LNCaP clone FGC (cell line): ENCODE data around the gene ERN2.
A peak's percentile ranks its signal among the peaks of the same experiment; 100 is the strongest.

Experiments
- DNase-seq: peaks from one replicate; pipeline ENCODE4 v3.0.0-alpha.2; 2011; ENCODE audit warnings: low read depth
- H3K4me3 ChIP-seq: 2 replicates; pipeline ENCODE4 v1.5.1; 2011; ENCODE audit warnings: mild to moderate bottlenecking, low read depth, low read length, control low read depth
- TF ChIP-seq, protein P1 (sequence below): IDR thresholded peaks from 2 replicates; pipeline ENCODE4 v1.5.1; 2012; ENCODE audit warnings: mild to moderate bottlenecking; ENCODE audit not compliant: control insufficient read depth, insufficient read depth; ENCODE audit errors: extremely low read depth

Gene ERN2

DNA sequence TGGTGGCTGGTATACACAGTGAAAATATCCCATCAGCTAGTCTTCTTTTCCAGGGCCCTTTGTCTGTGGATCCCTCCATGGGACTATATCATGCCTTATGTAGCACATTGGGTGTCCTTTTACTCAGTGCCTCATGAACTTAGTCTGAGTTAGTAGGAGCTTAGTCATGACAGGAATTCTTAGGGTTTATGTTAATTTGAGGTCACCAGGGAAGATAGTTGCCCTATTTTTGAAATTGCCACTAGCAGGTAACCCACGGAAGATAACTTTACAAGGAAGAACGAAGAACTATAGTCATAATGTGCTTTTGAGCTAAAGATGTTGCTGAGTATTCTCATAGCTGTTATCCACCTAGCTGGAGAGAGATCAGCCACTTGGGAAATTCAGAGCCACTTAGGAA is 49.1 kb downstream of the ERN2 start:
- no peak overlapping the region for H3K4me3 ChIP-seq
- DNase-seq: no peak
- TF ChIP-seq, protein P1, sequence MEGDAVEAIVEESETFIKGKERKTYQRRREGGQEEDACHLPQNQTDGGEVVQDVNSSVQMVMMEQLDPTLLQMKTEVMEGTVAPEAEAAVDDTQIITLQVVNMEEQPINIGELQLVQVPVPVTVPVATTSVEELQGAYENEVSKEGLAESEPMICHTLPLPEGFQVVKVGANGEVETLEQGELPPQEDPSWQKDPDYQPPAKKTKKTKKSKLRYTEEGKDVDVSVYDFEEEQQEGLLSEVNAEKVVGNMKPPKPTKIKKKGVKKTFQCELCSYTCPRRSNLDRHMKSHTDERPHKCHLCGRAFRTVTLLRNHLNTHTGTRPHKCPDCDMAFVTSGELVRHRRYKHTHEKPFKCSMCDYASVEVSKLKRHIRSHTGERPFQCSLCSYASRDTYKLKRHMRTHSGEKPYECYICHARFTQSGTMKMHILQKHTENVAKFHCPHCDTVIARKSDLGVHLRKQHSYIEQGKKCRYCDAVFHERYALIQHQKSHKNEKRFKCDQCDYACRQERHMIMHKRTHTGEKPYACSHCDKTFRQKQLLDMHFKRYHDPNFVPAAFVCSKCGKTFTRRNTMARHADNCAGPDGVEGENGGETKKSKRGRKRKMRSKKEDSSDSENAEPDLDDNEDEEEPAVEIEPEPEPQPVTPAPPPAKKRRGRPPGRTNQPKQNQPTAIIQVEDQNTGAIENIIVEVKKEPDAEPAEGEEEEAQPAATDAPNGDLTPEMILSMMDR: no peak

GRCh38 chr16:23651943-23652468 is 61.0 kb downstream of the ERN2 start:
- DNase-seq: no peak
- no peak overlapping the region for H3K4me3 ChIP-seq
- TF ChIP-seq, protein P1: no peak

- H3K4me3 ChIP-seq: no peak overlapping the region
- DNase-seq: no peak
- TF ChIP-seq, protein P1: no peak
Observed at GRCh38 chr16:23650674-23651416, 62.2 kb downstream of the ERN2 start.

- H3K4me3 ChIP-seq: peak overlapping the region; percentile 100
- DNase-seq: no peak
- TF ChIP-seq, protein P1: no peak
Observed at GRCh38 chr16:23642246-23642774, 70.7 kb downstream of the ERN2 start.

GRCh38 chr16:23640931-23641765 is 71.9 kb downstream of the ERN2 start, which contains the start of the genes DCTN5 and PALB2:
Gene DCTN5 (plus strand): TSS chr16:23641466. CDS start chr16:23641543, 77 bp downstream.
Gene PALB2 (minus strand): TSS chr16:23641310. CDS start chr16:23641157, 153 bp downstream.
- peak within 1 kb of the TSS; percentile 100 for H3K4me3 ChIP-seq
- TF ChIP-seq, protein P1: no peak
- peak; percentile 79 for DNase-seq

GRCh38 chr16:23640615-23640930 is 72.4 kb downstream of the ERN2 start:
- peak overlapping the region; percentile 100 for H3K4me3 ChIP-seq
- DNase-seq: no peak
- TF ChIP-seq, protein P1: no peak
